GM12891 (cell line): ENCODE results near the gene WDPCP.

Experiments
- DNase-seq: peaks from one replicate; pipeline ENCODE4 v3.0.0; 2011; ENCODE audit warnings: low spot score; ENCODE audit not compliant: insufficient read length
- FAIRE-seq: peaks from 2 replicates; lab custom pipeline; 2011; peaks lifted over from hg19 to GRCh38; lab: Jason Lieb, UNC
- PAX5 ChIP-seq: IDR thresholded peaks from 2 replicates; pipeline ENCODE4 v1.6.1; 2011; ENCODE audit warnings: low read length, moderate library complexity, mild to moderate bottlenecking; ENCODE audit not compliant: insufficient read depth, severe bottlenecking
- POLR2A ChIP-seq: IDR thresholded peaks from 2 replicates; pipeline ENCODE4 v1.6.1; 2011; ENCODE audit warnings: low read depth, low read length, control low read depth
- POLR2AphosphoS5 ChIP-seq: IDR thresholded peaks from 2 replicates; pipeline ENCODE4 v1.6.1; 2011; ENCODE audit warnings: low read depth, low read length, control low read depth
- POU2F2 ChIP-seq: IDR thresholded peaks from 2 replicates; pipeline ENCODE4 v1.6.1; 2011; ENCODE audit warnings: low read depth, mild to moderate bottlenecking, control low read depth, low read length, moderate library complexity
- SPI1 ChIP-seq: IDR thresholded peaks from 2 replicates; pipeline ENCODE4 v1.6.1; 2011; ENCODE audit warnings: low read depth, low read length, control low read depth
- TAF1 ChIP-seq: IDR thresholded peaks from 2 replicates; pipeline ENCODE4 v1.6.1; 2011; ENCODE audit warnings: low read depth, low read length, control low read depth

The WDPCP gene

GRCh38 chr2:63545023-63545422 is 43.3 kb downstream of the WDPCP start:
- DNase-seq (no peak), FAIRE-seq (no peak)
- TF ChIP-seq PAX5 (no peak), SPI1 (no peak), POLR2AphosphoS5 (no peak), POU2F2 (no peak)

GRCh38 chr2:63544017-63544627 is 44.2 kb downstream of the WDPCP start:
- TF ChIP-seq POU2F2 (no peak), POLR2A (no peak), TAF1 (no peak), PAX5 (no peak), SPI1 (no peak), POLR2AphosphoS5 (no peak)
- FAIRE-seq, result no peak
- no peak for DNase-seq

- TF ChIP-seq SPI1, result no peak
- TF ChIP-seq TAF1, result no peak
- no peak for TF ChIP-seq PAX5
- TF ChIP-seq POU2F2, result no peak
- no peak for TF ChIP-seq POLR2AphosphoS5
- TF ChIP-seq POLR2A, result no peak
- DNase-seq, result no peak
- FAIRE-seq, result no peak
These were observed 48.7 kb downstream of the WDPCP start for GRCh38 chr2:63539416-63540162.

- FAIRE-seq, result no peak
- no peak for TF ChIP-seq POLR2A
- TF ChIP-seq TAF1, result no peak
- no peak for TF ChIP-seq SPI1
- TF ChIP-seq POU2F2, result no peak
- TF ChIP-seq PAX5, result no peak
- no peak for TF ChIP-seq POLR2AphosphoS5
- no peak for DNase-seq
These were observed 49.9 kb downstream of the WDPCP start for GRCh38 chr2:63538390-63538789.

- TF ChIP-seq POLR2A (no peak), TAF1 (no peak), SPI1 (no peak), PAX5 (no peak), POU2F2 (no peak), POLR2AphosphoS5 (no peak)
- no peak for FAIRE-seq
- DNase-seq, result no peak
These were observed 51.0 kb downstream of the WDPCP start for GRCh38 chr2:63537306-63537705.

GRCh38 chr2:63530704-63531279 is 57.5 kb downstream of the WDPCP start:
- FAIRE-seq (no peak), DNase-seq (no peak)
- TF ChIP-seq SPI1, result no peak
- no peak for TF ChIP-seq POU2F2
- no peak for TF ChIP-seq PAX5
- TF ChIP-seq TAF1, result no peak
- TF ChIP-seq POLR2AphosphoS5, result no peak
- no peak for TF ChIP-seq POLR2A

GRCh38 chr2:63525905-63526304 is 62.4 kb downstream of the WDPCP start:
- TF ChIP-seq PAX5 (no peak), POU2F2 (no peak), TAF1 (no peak), POLR2A (no peak), POLR2AphosphoS5 (no peak), SPI1 (peak; percentile 32; the same call in 1 of the 2 replicates)
- FAIRE-seq, result no peak
- DNase-seq, result no peak

- no peak for FAIRE-seq
- TF ChIP-seq TAF1 (no peak), POLR2A (no peak), POLR2AphosphoS5 (no peak)
- DNase-seq, result no peak
These were observed 65.3 kb downstream of the WDPCP start for GRCh38 chr2:63522950-63523349.

GRCh38 chr2:63520793-63521192 is 67.5 kb downstream of the WDPCP start:
- TF ChIP-seq POLR2A (no peak), POLR2AphosphoS5 (no peak), TAF1 (no peak), PAX5 (no peak), POU2F2 (no peak), SPI1 (no peak)
- DNase-seq (no peak), FAIRE-seq (no peak)

GRCh38 chr2:63514781-63515180 is 73.5 kb downstream of the WDPCP start:
- TF ChIP-seq PAX5, result no peak
- TF ChIP-seq POLR2A, result no peak
- TF ChIP-seq POLR2AphosphoS5, result no peak
- DNase-seq (no peak), FAIRE-seq (no peak)

GRCh38 chr2:63514237-63514716 is 74.0 kb downstream of the WDPCP start:
- DNase-seq (no peak), FAIRE-seq (no peak)
- TF ChIP-seq POLR2A, result no peak
- TF ChIP-seq SPI1, result no peak
- no peak for TF ChIP-seq PAX5
- no peak for TF ChIP-seq POLR2AphosphoS5
- no peak for TF ChIP-seq POU2F2
